Upper lobe of left lung (tissue), 6 donors: ENCODE measurements around the gene MGMT. TPM values are rescaled to one million over a fixed set of nuclear protein-coding genes. Genes with fewer than 3 reads are reported as not detected.

Experiments
- ATAC-seq, 2 donors: fragments of 200-7000 bp; cut with Tn5 transposase; one replicate each; pipeline ENCODE4 v1.9.1; 2022; ENCODE audit warnings: mild to moderate bottlenecking in 2 of 2, moderate library complexity in 2 of 2; ENCODE audit not compliant: low FRiP score in 2 of 2
- DNase-seq, 2 donors: peaks; one replicate each; pipeline ENCODE4 v3.0.0-alpha.2; 2019 to 2020
- H3K27ac ChIP-seq, 4 donors: fragments of 200-600 bp; sonication (generic); one replicate each; pipeline ENCODE4 v1.5.1; 2016 to 2019
- H3K27me3 ChIP-seq, 4 donors: fragments of 200-600 bp; sonication (generic); one replicate each; pipeline ENCODE4 v1.5.1; 2017 to 2019
- H3K36me3 ChIP-seq, 4 donors: fragments of 200-600 bp; sonication (generic); one replicate each; pipeline ENCODE4 v1.5.1; 2016 to 2019
- H3K4me1 ChIP-seq, 4 donors: fragments of 200-600 bp; sonication (generic); one replicate each; pipeline ENCODE4 v1.5.1; 2018 to 2019
- H3K4me3 ChIP-seq, 4 donors: fragments of 200-600 bp; sonication (generic); one replicate each; pipeline ENCODE4 v1.5.1; 2017 to 2019; ENCODE audit warnings: mild to moderate bottlenecking in 2 of 4, moderate library complexity in 1 of 4
- H3K9me3 ChIP-seq, 4 donors: fragments of 200-600 bp; sonication (generic); one replicate each; pipeline ENCODE4 v1.5.1; 2018 to 2019
- EP300 ChIP-seq, 4 donors: sonication (generic); formaldehyde crosslinking; IDR thresholded peaks; one replicate each; pipeline ENCODE4 v1.5.1; 2017; ENCODE audit warnings: antibody characterized with exemption in 4 of 4, control low read depth in 2 of 4
- POLR2A ChIP-seq, 4 donors: fragments of 450-650 bp; IDR thresholded peaks; one replicate each; pipeline ENCODE4 v1.5.1; 2016 to 2017; ENCODE audit warnings: antibody characterized with exemption in 4 of 4, mild to moderate bottlenecking in 2 of 4
- POLR2AphosphoS5 ChIP-seq, 2 donors: sonication (generic); formaldehyde crosslinking; IDR thresholded peaks; one replicate each; pipeline ENCODE4 v1.5.1; 2017; ENCODE audit warnings: antibody characterized with exemption in 2 of 2
- WGBS, 2 donors: methylation state at CpG; one replicate each; pipeline ENCODE4 v1.1.5; 2017 to 2018; 5-methylcytosine and 5-hydroxymethylcytosine counted together
- total RNA-seq, 6 donors: library from RNA; depleted of rRNA in 4 of 6; stranded (reverse); fragments of >200 nt in 4 of 6; gene quantifications; one replicate each; pipeline versions ENCODE4 v1.1.0 to v1.2.1, GENCODE V29; 2016 to 2021
- TF ChIP-seq, protein P1 (sequence below), 6 experiments: fragments of 450-650 bp in 4 of 6; fragments of 200-600 bp in 2 of 6; sonication (generic) in 2 of 6; IDR thresholded peaks; one replicate each; pipeline ENCODE4 v1.5.1; 2016 to 2019; ENCODE audit warnings: antibody characterized with exemption in 6 of 6
- donor health status: DM: no; HTN: no; CAD: no; lungs with moderate emphysema.
- donor health status: DM: no; HTN: yes; CAD: no; lungs with severe emphysema.

The MGMT gene
- total RNA-seq, 6 donors from 2014 or later: 20.9 to 44.0 (median 29.6) TPM

DNA sequence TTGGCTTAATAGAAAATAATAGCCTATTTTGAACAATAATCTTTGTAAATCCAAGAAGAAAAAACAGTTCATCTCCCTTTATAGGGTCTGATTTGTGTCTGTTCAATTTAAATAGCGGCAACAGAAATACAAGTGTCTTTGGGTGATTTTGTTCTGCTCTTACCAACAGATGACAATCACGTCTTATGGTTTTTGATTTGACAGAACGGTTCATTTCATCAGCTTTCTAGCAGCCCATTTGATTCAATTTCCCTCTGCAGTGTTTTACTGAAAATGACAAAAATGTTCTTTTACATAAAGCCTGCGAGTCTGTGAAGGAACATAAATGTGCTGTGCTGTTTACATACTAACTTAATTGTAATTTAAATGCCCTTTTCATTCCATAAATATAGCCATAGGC, 180.5 kb downstream of the MGMT start:
- no peak overlapping the region for H3K27ac ChIP-seq
- TF ChIP-seq POLR2AphosphoS5 (IDR thresholded peaks at IDR 0.05): no peak
- TF ChIP-seq, protein P1, sequence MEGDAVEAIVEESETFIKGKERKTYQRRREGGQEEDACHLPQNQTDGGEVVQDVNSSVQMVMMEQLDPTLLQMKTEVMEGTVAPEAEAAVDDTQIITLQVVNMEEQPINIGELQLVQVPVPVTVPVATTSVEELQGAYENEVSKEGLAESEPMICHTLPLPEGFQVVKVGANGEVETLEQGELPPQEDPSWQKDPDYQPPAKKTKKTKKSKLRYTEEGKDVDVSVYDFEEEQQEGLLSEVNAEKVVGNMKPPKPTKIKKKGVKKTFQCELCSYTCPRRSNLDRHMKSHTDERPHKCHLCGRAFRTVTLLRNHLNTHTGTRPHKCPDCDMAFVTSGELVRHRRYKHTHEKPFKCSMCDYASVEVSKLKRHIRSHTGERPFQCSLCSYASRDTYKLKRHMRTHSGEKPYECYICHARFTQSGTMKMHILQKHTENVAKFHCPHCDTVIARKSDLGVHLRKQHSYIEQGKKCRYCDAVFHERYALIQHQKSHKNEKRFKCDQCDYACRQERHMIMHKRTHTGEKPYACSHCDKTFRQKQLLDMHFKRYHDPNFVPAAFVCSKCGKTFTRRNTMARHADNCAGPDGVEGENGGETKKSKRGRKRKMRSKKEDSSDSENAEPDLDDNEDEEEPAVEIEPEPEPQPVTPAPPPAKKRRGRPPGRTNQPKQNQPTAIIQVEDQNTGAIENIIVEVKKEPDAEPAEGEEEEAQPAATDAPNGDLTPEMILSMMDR (IDR thresholded peaks at IDR 0.05): no peak
- no peak for TF ChIP-seq EP300 (IDR thresholded peaks at IDR 0.05)
- TF ChIP-seq POLR2A (IDR thresholded peaks at IDR 0.05): no peak
- H3K4me3 ChIP-seq: no peak overlapping the region
- H3K4me1 ChIP-seq: no peaks in the 10 kb centered on the region
- 90 to 94% methylated on average over 4 of the region's 4 CpGs for WGBS, 2 donors
- ATAC-seq: no peak
- no peaks in the 10 kb centered on the region for H3K36me3 ChIP-seq
- no peaks in the 10 kb centered on the region for H3K27me3 ChIP-seq
- no peak for DNase-seq
- no peaks in the 10 kb centered on the region for H3K9me3 ChIP-seq

DNA sequence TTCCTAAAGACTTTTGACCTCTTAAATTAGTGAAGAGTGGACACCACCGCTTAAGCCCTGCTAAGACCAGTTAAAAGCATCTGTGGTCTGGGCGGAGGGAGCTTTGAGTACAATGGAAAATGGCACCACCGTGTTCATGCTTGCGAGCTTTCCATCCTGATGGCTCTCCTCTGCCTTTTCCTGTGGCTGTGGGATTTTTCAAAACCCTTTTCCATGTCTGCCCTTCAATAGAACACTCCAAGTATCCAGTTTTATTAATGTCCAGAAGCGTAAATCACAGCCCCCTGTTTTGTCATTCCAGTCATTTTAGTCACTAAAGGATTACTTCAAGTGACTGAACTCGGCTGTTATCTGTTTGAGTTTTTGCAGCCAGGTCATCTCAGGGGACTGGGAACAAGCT, 181.8 kb downstream of the MGMT start:
- Histone ChIP-seq H3K36me3 (no peaks in the 10 kb centered on the region), H3K9me3 (no peaks in the 10 kb centered on the region), H3K4me1 (no peaks in the 10 kb centered on the region), H3K27me3 (no peaks in the 10 kb centered on the region), H3K4me3 (no peak overlapping the region), H3K27ac (no peak overlapping the region)
- 88% methylated on average over 6 of the region's 6 CpGs for WGBS, 2 donors
- TF ChIP-seq, protein P1 (IDR thresholded peaks at IDR 0.05): no peak
- TF ChIP-seq EP300 (IDR thresholded peaks at IDR 0.05): no peak
- TF ChIP-seq POLR2A (IDR thresholded peaks at IDR 0.05): no peak
- TF ChIP-seq POLR2AphosphoS5 (IDR thresholded peaks at IDR 0.05): no peak
- DNase-seq (no peak), ATAC-seq (no peak)

DNA sequence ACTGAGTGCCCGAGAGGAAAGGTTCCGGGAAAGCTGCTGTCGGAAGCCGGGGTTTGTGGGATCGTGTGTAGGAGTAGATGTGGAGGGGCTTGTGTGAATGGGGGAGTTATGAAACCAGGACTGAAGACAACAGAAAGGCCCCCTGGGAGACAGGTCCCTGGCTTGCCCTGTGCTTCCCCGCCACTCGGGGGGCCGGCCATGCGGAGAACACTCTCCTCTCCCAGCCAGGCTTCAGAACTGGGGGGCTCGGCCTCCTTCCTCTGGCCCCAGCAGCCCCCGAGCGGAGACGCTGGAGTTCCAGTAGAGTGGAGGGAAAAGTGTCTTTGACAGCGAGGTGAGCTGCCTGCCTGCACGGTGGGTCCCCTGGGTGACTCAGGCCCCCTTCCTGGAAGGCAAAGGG, 185.0 kb downstream of the MGMT start:
- DNase-seq: peak in 1 of 2 donors; percentile 64
- H3K4me3 ChIP-seq: no peak overlapping the region
- H3K4me1 ChIP-seq: no peaks in the 10 kb centered on the region
- 93 to 97% methylated on average over 12 to 15 of the region's 15 CpGs for WGBS, 2 donors
- TF ChIP-seq, protein P1 (IDR thresholded peaks at IDR 0.05): no peak
- TF ChIP-seq EP300 (IDR thresholded peaks at IDR 0.05) (no peak), POLR2A (IDR thresholded peaks at IDR 0.05) (no peak), POLR2AphosphoS5 (IDR thresholded peaks at IDR 0.05) (no peak)
- H3K27ac ChIP-seq: no peak overlapping the region
- H3K9me3 ChIP-seq: no peaks in the 10 kb centered on the region
- no peaks in the 10 kb centered on the region for H3K36me3 ChIP-seq
- no peak for ATAC-seq
- no peaks in the 10 kb centered on the region for H3K27me3 ChIP-seq

DNA sequence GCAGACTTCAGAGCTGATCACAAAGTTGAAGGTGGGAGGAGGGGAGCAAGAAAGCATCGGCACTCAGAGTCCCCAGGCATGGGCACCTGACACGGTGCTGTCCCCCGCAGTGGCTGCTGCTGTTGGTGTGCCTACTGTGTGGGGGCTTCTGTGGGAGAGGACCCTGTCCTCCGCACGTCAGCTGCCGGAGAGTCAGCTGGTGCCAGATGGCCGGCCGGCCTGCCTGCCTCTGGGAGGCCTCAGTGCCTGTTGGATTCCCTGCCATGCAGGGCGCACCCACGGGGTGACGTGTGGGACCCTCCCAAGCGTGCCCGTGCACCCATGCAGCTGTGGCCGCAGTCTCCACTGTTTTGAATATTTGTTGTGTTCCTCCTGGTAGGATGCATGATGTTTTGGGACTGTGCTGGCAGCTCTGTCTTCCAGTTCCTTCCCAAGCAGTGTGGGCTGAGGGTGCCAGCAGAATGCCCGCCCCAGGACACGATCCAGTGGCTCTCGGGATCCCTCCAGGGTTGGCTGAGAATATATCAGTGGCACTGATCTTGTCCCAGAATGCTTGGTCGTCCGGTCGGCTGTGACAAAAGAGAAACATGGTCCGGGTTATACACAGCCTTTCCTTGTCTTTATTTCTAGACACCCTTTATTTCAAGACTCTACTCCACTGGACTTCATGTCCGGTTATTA, 185.6 kb downstream of the MGMT start:
- no peak overlapping the region for H3K27ac ChIP-seq
- H3K4me1 ChIP-seq: no peaks in the 10 kb centered on the region
- H3K4me3 ChIP-seq: no peak overlapping the region
- DNase-seq: peak in 1 of 2 donors; percentile 69
- ATAC-seq: no peak
- no peak for TF ChIP-seq POLR2A (IDR thresholded peaks at IDR 0.05)
- TF ChIP-seq POLR2AphosphoS5 (IDR thresholded peaks at IDR 0.05): no peak
- TF ChIP-seq, protein P1 (IDR thresholded peaks at IDR 0.05): no peak
- TF ChIP-seq EP300 (IDR thresholded peaks at IDR 0.05): no peak
- H3K27me3 ChIP-seq: no peaks in the 10 kb centered on the region
- no peaks in the 10 kb centered on the region for H3K36me3 ChIP-seq
- 95 to 96% methylated on average over 14 to 22 of the region's 22 CpGs for WGBS, 2 donors
- no peaks in the 10 kb centered on the region for H3K9me3 ChIP-seq

DNA sequence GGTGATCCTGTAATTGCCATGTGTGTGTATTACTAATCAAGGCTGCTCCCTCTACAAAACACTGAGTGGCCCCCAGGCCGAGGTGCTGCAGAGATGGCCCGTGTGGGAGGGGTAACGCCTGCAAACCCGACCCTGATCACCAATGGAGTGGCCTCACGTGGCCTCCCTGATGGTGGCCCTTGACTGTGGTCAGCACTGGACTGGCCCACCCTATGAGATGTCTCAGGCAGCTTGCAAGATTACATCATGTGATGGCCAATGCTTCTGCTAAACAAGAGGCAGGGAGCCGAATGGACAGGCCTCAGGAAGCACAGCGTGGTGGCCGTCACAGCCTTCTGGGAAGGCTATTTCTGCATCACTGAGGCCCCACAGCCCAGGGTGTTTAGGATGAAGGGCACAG, 186.4 kb downstream of the MGMT start:
- Histone ChIP-seq H3K27ac (no peak overlapping the region), H3K4me3 (no peak overlapping the region), H3K4me1 (no peaks in the 10 kb centered on the region), H3K27me3 (no peaks in the 10 kb centered on the region), H3K36me3 (no peaks in the 10 kb centered on the region), H3K9me3 (no peaks in the 10 kb centered on the region)
- DNase-seq (no peak), ATAC-seq (no peak)
- TF ChIP-seq, protein P1 (IDR thresholded peaks at IDR 0.05): no peak
- TF ChIP-seq POLR2AphosphoS5 (IDR thresholded peaks at IDR 0.05) (no peak), EP300 (IDR thresholded peaks at IDR 0.05) (no peak), POLR2A (IDR thresholded peaks at IDR 0.05) (no peak)
- 91 to 98% methylated on average over 8 of the region's 8 CpGs for WGBS, 2 donors
